GM23338 (cell line): Measurements from ENCODE around the gene LIPG. TPM values are rescaled to one million over a fixed set of nuclear protein-coding genes. Genes with fewer than 3 reads are reported as not detected.
"Not testable (repeated sequence)": the region's sequence is repeated elsewhere in the genome, so short reads cannot be mapped to it uniquely, and the experiment has no call there.

Experiments used
- ATAC-seq: fragments of 200-7000 bp; cut with Tn5 transposase; 3 replicates; pipeline ENCODE4 v1.9.1; 2020
- DNase-seq: peaks from one replicate; pipeline ENCODE4 v3.0.0-alpha.2; 2015; ENCODE audit warnings: low spot score
- H2AFZ ChIP-seq: fragments of 200-600 bp; sonication (generic); 2 replicates; pipeline ENCODE4 v1.8.0; 2016; ENCODE audit warnings: antibody characterized with exemption, mild to moderate bottlenecking, moderate library complexity
- H3F3A ChIP-seq: fragments of 200-600 bp; sonication (generic); replicated peaks from 2 replicates; pipeline ENCODE4 v1.8.0; 2017; ENCODE audit warnings: antibody characterized with exemption, mixed run types, low read depth
- H3K27ac ChIP-seq: fragments of 200-600 bp; sonication (generic); 2 replicates; pipeline ENCODE4 v1.6.1; 2016; ENCODE audit warnings: low read depth
- H3K27me3 ChIP-seq: fragments of 200-600 bp; sonication (generic); 2 replicates; pipeline ENCODE4 v1.8.0; 2016; ENCODE audit warnings: mild to moderate bottlenecking, mixed run types, moderate library complexity; ENCODE audit not compliant: insufficient read depth
- H3K36me3 ChIP-seq: fragments of 200-600 bp; sonication (generic); 2 replicates; pipeline ENCODE4 v1.8.0; 2016; ENCODE audit warnings: mild to moderate bottlenecking; ENCODE audit not compliant: insufficient read depth
- H3K4me1 ChIP-seq: fragments of 200-600 bp; sonication (generic); 2 replicates; pipeline ENCODE4 v1.8.0; 2016; ENCODE audit warnings: mild to moderate bottlenecking, moderate library complexity; ENCODE audit not compliant: insufficient read depth
- H3K4me2 ChIP-seq: fragments of 200-600 bp; sonication (generic); 2 replicates; pipeline ENCODE4 v1.7.1; 2017; ENCODE audit warnings: mixed run types
- H3K4me3 ChIP-seq: fragments of 200-600 bp; sonication (generic); 2 replicates; pipeline ENCODE4 v1.6.1; 2016; ENCODE audit warnings: mixed run types
- H3K79me2 ChIP-seq: fragments of 200-600 bp; sonication (generic); replicated peaks from 2 replicates; pipeline ENCODE4 v1.8.0; 2017; ENCODE audit warnings: mild to moderate bottlenecking; ENCODE audit not compliant: insufficient read depth
- H3K9me2 ChIP-seq: fragments of 200-600 bp; sonication (generic); 2 replicates; pipeline ENCODE4 v1.8.0; 2017; ENCODE audit not compliant: insufficient read depth
- H4K20me1 ChIP-seq: fragments of 200-600 bp; sonication (generic); replicated peaks from 2 replicates; pipeline ENCODE4 v1.8.0; 2017; ENCODE audit warnings: mild to moderate bottlenecking; ENCODE audit not compliant: insufficient read depth
- H3K27ac Mint-ChIP-seq: 2 replicates; pipeline ENCODE4 v1.8.0; 2020; ENCODE audit warnings: inconsistent platforms, mild to moderate bottlenecking, moderate library complexity, mixed read lengths
- H3K27me3 Mint-ChIP-seq: 3 replicates; pipeline ENCODE4 v1.8.0; 2022; ENCODE audit warnings: low read depth, mild to moderate bottlenecking, moderate library complexity, mixed read lengths, inconsistent platforms; ENCODE audit not compliant: insufficient read depth, poor library complexity
- H3K36me3 Mint-ChIP-seq: 3 replicates; pipeline ENCODE4 v1.8.0; 2021; ENCODE audit warnings: low read depth, mild to moderate bottlenecking, inconsistent platforms, moderate library complexity, mixed read lengths
- H3K4me1 Mint-ChIP-seq: 3 replicates; pipeline ENCODE4 v1.8.0; 2020; ENCODE audit warnings: mild to moderate bottlenecking, inconsistent platforms, mixed read lengths
- H3K4me3 Mint-ChIP-seq: 3 replicates; pipeline ENCODE4 v1.8.0; 2021; ENCODE audit warnings: moderate library complexity, mild to moderate bottlenecking, inconsistent platforms, mixed read lengths
- H3K9me3 Mint-ChIP-seq: 3 replicates; pipeline ENCODE4 v1.8.0; 2020; ENCODE audit warnings: moderate library complexity, mild to moderate bottlenecking, inconsistent platforms, mixed read lengths
- EZH2 ChIP-seq: fragments of 200-600 bp; sonication (generic); IDR thresholded peaks from one replicate; pipeline ENCODE4 v1.8.0; 2017; ENCODE audit warnings: antibody characterized with exemption, mild to moderate bottlenecking, low read depth; ENCODE audit not compliant: unreplicated experiment
- NANOG ChIP-seq: IDR thresholded peaks from 2 replicates; pipeline ENCODE4 v1.6.1; 2016; ENCODE audit warnings: antibody characterized with exemption, borderline replicate concordance
- REST ChIP-seq: IDR thresholded peaks from one replicate; pipeline ENCODE4 v1.6.1; 2018; ENCODE audit warnings: antibody characterized with exemption; ENCODE audit not compliant: unreplicated experiment
- ZNF114 ChIP-seq: fragments of 250-450 bp; sonication (Bioruptor Pico); IDR thresholded peaks from 2 replicates; pipeline ENCODE4 v1.5.0; 2020; ENCODE audit warnings: mild to moderate bottlenecking, moderate library complexity
- polyA plus RNA-seq: library from polyadenylated mRNA; unstranded; fragments of >200 nt; fragmentation: Nextera tagmentation; extraction: Ambion mirVana; gene quantifications from 2 replicates; pipeline ENCODE4 v1.2.1, GENCODE V29; 2016
- total RNA-seq: library from RNA; depleted of rRNA; stranded (reverse); fragments of >200 nt; shearing (Covaris generic); gene quantifications from 2 replicates; pipeline ENCODE4 v1.2.3, GENCODE V29; 2014
- TF ChIP-seq, protein P1 (sequence below): fragments of 250-450 bp; sonication (Bioruptor Pico); IDR thresholded peaks from 2 replicates; pipeline ENCODE4 v1.5.0; 2020; ENCODE audit warnings: mild to moderate bottlenecking, moderate library complexity
- TF ChIP-seq, protein P2 (sequence below), 2 experiments: fragments of 200-600 bp in 1 of 2; sonication (generic) in 1 of 2; conservative IDR thresholded peaks; 2 replicates each; pipeline versions ENCODE4 v1.5.1 to v1.6.1; 2016 to 2017; ENCODE audit warnings: antibody characterized with exemption in 2 of 2, low read depth in 2 of 2, mild to moderate bottlenecking in 2 of 2, moderate library complexity in 1 of 2

Gene LIPG
- total and polyA plus RNA-seq, 2 experiments from 2014 or later = 4.9 to 17.7 TPM

GRCh38 chr18:49573835-49574234 is 12.0 kb downstream of the LIPG start:
- H3K4me3 Mint-ChIP-seq = no peak overlapping the region
- ATAC-seq (no peak), DNase-seq (no peak)
- no peaks in the 10 kb centered on the region for H3K27me3 ChIP-seq
- TF ChIP-seq NANOG = no peak
- TF ChIP-seq, protein P1, sequence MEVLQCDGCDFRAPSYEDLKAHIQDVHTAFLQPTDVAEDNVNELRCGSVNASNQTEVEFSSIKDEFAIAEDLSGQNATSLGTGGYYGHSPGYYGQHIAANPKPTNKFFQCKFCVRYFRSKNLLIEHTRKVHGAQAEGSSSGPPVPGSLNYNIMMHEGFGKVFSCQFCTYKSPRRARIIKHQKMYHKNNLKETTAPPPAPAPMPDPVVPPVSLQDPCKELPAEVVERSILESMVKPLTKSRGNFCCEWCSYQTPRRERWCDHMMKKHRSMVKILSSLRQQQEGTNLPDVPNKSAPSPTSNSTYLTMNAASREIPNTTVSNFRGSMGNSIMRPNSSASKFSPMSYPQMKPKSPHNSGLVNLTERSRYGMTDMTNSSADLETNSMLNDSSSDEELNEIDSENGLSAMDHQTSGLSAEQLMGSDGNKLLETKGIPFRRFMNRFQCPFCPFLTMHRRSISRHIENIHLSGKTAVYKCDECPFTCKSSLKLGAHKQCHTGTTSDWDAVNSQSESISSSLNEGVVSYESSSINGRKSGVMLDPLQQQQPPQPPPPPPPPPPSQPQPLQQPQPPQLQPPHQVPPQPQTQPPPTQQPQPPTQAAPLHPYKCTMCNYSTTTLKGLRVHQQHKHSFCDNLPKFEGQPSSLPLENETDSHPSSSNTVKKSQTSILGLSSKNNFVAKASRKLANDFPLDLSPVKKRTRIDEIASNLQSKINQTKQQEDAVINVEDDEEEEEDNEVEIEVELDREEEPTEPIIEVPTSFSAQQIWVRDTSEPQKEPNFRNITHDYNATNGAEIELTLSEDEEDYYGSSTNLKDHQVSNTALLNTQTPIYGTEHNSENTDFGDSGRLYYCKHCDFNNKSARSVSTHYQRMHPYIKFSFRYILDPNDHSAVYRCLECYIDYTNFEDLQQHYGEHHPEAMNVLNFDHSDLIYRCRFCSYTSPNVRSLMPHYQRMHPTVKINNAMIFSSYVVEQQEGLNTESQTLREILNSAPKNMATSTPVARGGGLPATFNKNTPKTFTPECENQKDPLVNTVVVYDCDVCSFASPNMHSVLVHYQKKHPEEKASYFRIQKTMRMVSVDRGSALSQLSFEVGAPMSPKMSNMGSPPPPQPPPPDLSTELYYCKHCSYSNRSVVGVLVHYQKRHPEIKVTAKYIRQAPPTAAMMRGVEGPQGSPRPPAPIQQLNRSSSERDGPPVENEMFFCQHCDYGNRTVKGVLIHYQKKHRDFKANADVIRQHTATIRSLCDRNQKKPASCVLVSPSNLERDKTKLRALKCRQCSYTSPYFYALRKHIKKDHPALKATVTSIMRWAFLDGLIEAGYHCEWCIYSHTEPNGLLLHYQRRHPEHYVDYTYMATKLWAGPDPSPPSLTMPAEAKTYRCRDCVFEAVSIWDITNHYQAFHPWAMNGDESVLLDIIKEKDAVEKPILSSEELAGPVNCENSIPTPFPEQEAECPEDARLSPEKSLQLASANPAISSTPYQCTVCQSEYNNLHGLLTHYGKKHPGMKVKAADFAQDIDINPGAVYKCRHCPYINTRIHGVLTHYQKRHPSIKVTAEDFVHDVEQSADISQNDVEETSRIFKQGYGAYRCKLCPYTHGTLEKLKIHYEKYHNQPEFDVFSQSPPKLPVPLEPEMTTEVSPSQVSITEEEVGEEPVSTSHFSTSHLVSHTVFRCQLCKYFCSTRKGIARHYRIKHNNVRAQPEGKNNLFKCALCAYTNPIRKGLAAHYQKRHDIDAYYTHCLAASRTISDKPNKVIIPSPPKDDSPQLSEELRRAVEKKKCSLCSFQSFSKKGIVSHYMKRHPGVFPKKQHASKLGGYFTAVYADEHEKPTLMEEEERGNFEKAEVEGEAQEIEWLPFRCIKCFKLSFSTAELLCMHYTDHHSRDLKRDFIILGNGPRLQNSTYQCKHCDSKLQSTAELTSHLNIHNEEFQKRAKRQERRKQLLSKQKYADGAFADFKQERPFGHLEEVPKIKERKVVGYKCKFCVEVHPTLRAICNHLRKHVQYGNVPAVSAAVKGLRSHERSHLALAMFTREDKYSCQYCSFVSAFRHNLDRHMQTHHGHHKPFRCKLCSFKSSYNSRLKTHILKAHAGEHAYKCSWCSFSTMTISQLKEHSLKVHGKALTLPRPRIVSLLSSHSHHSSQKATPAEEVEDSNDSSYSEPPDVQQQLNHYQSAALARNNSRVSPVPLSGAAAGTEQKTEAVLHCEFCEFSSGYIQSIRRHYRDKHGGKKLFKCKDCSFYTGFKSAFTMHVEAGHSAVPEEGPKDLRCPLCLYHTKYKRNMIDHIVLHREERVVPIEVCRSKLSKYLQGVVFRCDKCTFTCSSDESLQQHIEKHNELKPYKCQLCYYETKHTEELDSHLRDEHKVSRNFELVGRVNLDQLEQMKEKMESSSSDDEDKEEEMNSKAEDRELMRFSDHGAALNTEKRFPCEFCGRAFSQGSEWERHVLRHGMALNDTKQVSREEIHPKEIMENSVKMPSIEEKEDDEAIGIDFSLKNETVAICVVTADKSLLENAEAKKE (CRISPR knock-in tag) = no peak
- TF ChIP-seq, protein P2, sequence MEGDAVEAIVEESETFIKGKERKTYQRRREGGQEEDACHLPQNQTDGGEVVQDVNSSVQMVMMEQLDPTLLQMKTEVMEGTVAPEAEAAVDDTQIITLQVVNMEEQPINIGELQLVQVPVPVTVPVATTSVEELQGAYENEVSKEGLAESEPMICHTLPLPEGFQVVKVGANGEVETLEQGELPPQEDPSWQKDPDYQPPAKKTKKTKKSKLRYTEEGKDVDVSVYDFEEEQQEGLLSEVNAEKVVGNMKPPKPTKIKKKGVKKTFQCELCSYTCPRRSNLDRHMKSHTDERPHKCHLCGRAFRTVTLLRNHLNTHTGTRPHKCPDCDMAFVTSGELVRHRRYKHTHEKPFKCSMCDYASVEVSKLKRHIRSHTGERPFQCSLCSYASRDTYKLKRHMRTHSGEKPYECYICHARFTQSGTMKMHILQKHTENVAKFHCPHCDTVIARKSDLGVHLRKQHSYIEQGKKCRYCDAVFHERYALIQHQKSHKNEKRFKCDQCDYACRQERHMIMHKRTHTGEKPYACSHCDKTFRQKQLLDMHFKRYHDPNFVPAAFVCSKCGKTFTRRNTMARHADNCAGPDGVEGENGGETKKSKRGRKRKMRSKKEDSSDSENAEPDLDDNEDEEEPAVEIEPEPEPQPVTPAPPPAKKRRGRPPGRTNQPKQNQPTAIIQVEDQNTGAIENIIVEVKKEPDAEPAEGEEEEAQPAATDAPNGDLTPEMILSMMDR (conservative IDR thresholded peaks at IDR 0.05; ENCODE audit: low read depth in 2 of 2) = no peak
- TF ChIP-seq EZH2 = no peak
- TF ChIP-seq ZNF114 (CRISPR knock-in tag) = no peak
- no peak for TF ChIP-seq REST
- 0 out of 2 replicates have a peak overlapping the region, but pooled peaks have one; percentile 15 for H3K27ac ChIP-seq
- no peaks in the 10 kb centered on the region for H3K9me3 Mint-ChIP-seq
- H3K4me1 ChIP-seq = no peaks in the 10 kb centered on the region
- H4K20me1 ChIP-seq = 0 out of 2 replicates have a peak, but pooled peaks cover 5% of the 10 kb centered on the region
- no peak overlapping the region for H2AFZ ChIP-seq
- no peaks in the 10 kb centered on the region for H3K79me2 ChIP-seq
- no peak overlapping the region for H3K4me3 ChIP-seq
- no peaks in the 10 kb centered on the region for H3K27me3 Mint-ChIP-seq
- peaks cover 9% of the 10 kb centered on the region; the same call in 1 of the 2 replicates for H3K36me3 ChIP-seq
- H3K4me1 Mint-ChIP-seq = no peaks in the 10 kb centered on the region
- H3K4me2 ChIP-seq = no peak overlapping the region
- H3K9me2 ChIP-seq = no peaks in the 10 kb centered on the region
- peaks cover 31% of the 10 kb centered on the region for H3K36me3 Mint-ChIP-seq
- H3F3A ChIP-seq = no peaks in the 10 kb centered on the region
- H3K27ac Mint-ChIP-seq = no peak overlapping the region

- not testable (repeated sequence) for H3K27ac ChIP-seq, ATAC-seq, H3K27ac Mint-ChIP-seq, H3K36me3 ChIP-seq, H2AFZ ChIP-seq, H4K20me1 ChIP-seq, H3K4me1 Mint-ChIP-seq, DNase-seq, H3K9me2 ChIP-seq, H3K27me3 Mint-ChIP-seq, H3K9me3 Mint-ChIP-seq, H3K79me2 ChIP-seq, H3K4me1 ChIP-seq, H3F3A ChIP-seq, H3K4me3 Mint-ChIP-seq, H3K4me2 ChIP-seq, H3K27me3 ChIP-seq, H3K4me3 ChIP-seq
- H3K36me3 Mint-ChIP-seq = peaks cover 32% of the 10 kb centered on the region
These were observed 17.2 kb downstream of the LIPG start for GRCh38 chr18:49579041-49579440.

DNA sequence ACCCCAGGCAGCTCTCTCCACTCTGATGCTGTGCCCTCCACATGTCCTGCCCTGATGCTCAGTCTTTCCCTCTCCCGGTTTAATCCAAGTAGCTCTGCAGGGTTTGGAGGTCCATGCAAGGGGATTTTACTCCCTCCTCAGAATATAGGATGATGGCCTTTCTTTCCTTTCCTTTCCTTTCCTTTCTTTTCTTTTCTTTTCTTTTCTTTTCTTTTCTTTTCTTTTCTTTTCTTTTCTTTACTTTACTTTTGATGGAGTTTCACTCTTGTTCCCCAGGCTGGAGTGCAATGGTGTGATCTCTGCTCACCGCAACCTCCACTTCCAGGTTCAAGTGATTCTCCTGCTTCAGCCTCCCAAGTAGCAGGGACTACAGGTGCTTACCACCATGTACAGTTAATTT is 17.7 kb downstream of the LIPG start:
- H3K36me3 Mint-ChIP-seq = peaks cover 29% of the 10 kb centered on the region
- H3F3A ChIP-seq, H3K4me1 ChIP-seq, H3K4me2 ChIP-seq, H3K27me3 ChIP-seq, H3K27ac Mint-ChIP-seq, H3K79me2 ChIP-seq, H4K20me1 ChIP-seq, H3K36me3 ChIP-seq, H3K27me3 Mint-ChIP-seq, H3K4me1 Mint-ChIP-seq, H3K27ac ChIP-seq, ATAC-seq, DNase-seq, H3K9me2 ChIP-seq, H3K9me3 Mint-ChIP-seq, H2AFZ ChIP-seq, H3K4me3 ChIP-seq, H3K4me3 Mint-ChIP-seq: not testable (repeated sequence)
